GM23338 (cell line): ENCODE data around the gene CA6.

Experiments used
- CTCF ChIP-seq, 2 experiments: fragments of 200-600 bp in 1 of 2; sonication (generic) in 1 of 2; conservative IDR thresholded peaks; 2 replicates each; pipeline versions ENCODE4 v1.5.1 to v1.6.1; 2016 to 2017; ENCODE audit warnings: antibody characterized with exemption in 2 of 2, low read depth in 2 of 2, mild to moderate bottlenecking in 2 of 2, moderate library complexity in 1 of 2
- EZH2phosphoT487 ChIP-seq: fragments of 200-600 bp; sonication (generic); IDR thresholded peaks from one replicate; pipeline ENCODE4 v1.8.1; 2018; ENCODE audit warnings: antibody characterized with exemption; ENCODE audit not compliant: unreplicated experiment
- ZNF114 ChIP-seq: fragments of 250-450 bp; sonication (Bioruptor Pico); IDR thresholded peaks from 2 replicates; pipeline ENCODE4 v1.5.0; 2020; ENCODE audit warnings: mild to moderate bottlenecking, moderate library complexity

- no peak for TF ChIP-seq CTCF (conservative IDR thresholded peaks at IDR 0.05; ENCODE audit: low read depth in 2 of 2)
- no peak for TF ChIP-seq ZNF114 (CRISPR knock-in tag)
- TF ChIP-seq EZH2phosphoT487, result no peak
Observed at GRCh38 chr1:8903410-8903809, 42.3 kb upstream of the CA6 start.
